ENCODE data around the gene KCNH1. TPM values are rescaled to one million over a fixed set of nuclear protein-coding genes. Genes with fewer than 3 reads are reported as not detected.

Gene KCNH1
- total RNA-seq, 2 donors from 2014 or later, result 0.21 TPM; not detected in 1

- Histone ChIP-seq H3K27me3 (replicated peaks; ENCODE audit: insufficient read depth) (no peaks in the 10 kb centered on the region), H3K4me3 (no peak overlapping the region), H3K27ac (no peak overlapping the region), H3K9me3 (peaks cover 3% of the 10 kb centered on the region), H3K4me1 (ENCODE audit: control insufficient read depth in 1 of 2, low read depth in 2 of 2) (peaks cover 0 to 10% of the 10 kb centered on the region in 2 donors), H3K36me3 (no peaks in the 10 kb centered on the region)
- no peak for TF ChIP-seq CTCF (IDR thresholded peaks at IDR 0.05)
- DNase-seq (ENCODE audit: low spot score) (no peak), ATAC-seq (ENCODE audit: insufficient number of reproducible peaks, low FRiP score, low read depth) (no peak)
Observed at GRCh38 chr1:210920258-210920657, 213.7 kb downstream of the KCNH1 start.

GRCh38 chr1:210918893-210919292 lies 215.1 kb downstream of the KCNH1 start:
- Histone ChIP-seq H3K27me3 (replicated peaks; ENCODE audit: insufficient read depth) (no peaks in the 10 kb centered on the region), H3K9me3 (no peaks in the 10 kb centered on the region), H3K4me3 (no peak overlapping the region), H3K27ac (no peak overlapping the region), H3K4me1 (ENCODE audit: control insufficient read depth in 1 of 2, low read depth in 2 of 2) (peaks cover 0 to 10% of the 10 kb centered on the region in 2 donors), H3K36me3 (no peaks in the 10 kb centered on the region)
- ATAC-seq (ENCODE audit: insufficient number of reproducible peaks, low FRiP score, low read depth) (no peak), DNase-seq (ENCODE audit: low spot score) (no peak)
- no peak for TF ChIP-seq CTCF (IDR thresholded peaks at IDR 0.05)

- ATAC-seq (ENCODE audit: insufficient number of reproducible peaks, low FRiP score, low read depth), result no peak
Observed at GRCh38 chr1:210917560-210918169, 216.3 kb downstream of the KCNH1 start.

GRCh38 chr1:210916548-210916947 lies 217.4 kb downstream of the KCNH1 start:
- no peaks in the 10 kb centered on the region for H3K36me3 ChIP-seq
- no peaks in the 10 kb centered on the region for H3K9me3 ChIP-seq
- H3K4me1 ChIP-seq (ENCODE audit: control insufficient read depth in 1 of 2, low read depth in 2 of 2), result peaks cover 0 to 10% of the 10 kb centered on the region in 2 donors
- no peaks in the 10 kb centered on the region for H3K27me3 ChIP-seq (replicated peaks; ENCODE audit: insufficient read depth)
- no peak for TF ChIP-seq CTCF (IDR thresholded peaks at IDR 0.05)
- DNase-seq (ENCODE audit: low spot score) (no peak), ATAC-seq (ENCODE audit: insufficient number of reproducible peaks, low FRiP score, low read depth) (no peak)
- no peak overlapping the region for H3K4me3 ChIP-seq
- H3K27ac ChIP-seq, result peak overlapping the region in 1 of 2 donors; percentile 25

More at GRCh38 chr1:210917560-210918169, 216.3 kb downstream of the KCNH1 start:
- Histone ChIP-seq H3K4me1 (ENCODE audit: control insufficient read depth in 1 of 2, low read depth in 2 of 2) (peaks cover 0 to 10% of the 10 kb centered on the region in 2 donors), H3K27me3 (replicated peaks; ENCODE audit: insufficient read depth) (no peaks in the 10 kb centered on the region), H3K36me3 (no peaks in the 10 kb centered on the region), H3K27ac (no peak overlapping the region), H3K4me3 (no peak overlapping the region), H3K9me3 (no peaks in the 10 kb centered on the region)
- no peak for TF ChIP-seq CTCF (IDR thresholded peaks at IDR 0.05)
- no peak for DNase-seq (ENCODE audit: low spot score)

GRCh38 chr1:210915890-210916507 lies 217.9 kb downstream of the KCNH1 start:
- H3K9me3 ChIP-seq, result no peaks in the 10 kb centered on the region
- no peak for TF ChIP-seq CTCF (IDR thresholded peaks at IDR 0.05)
- DNase-seq (ENCODE audit: low spot score) (no peak), ATAC-seq (ENCODE audit: insufficient number of reproducible peaks, low FRiP score, low read depth) (no peak)
- H3K27me3 ChIP-seq (replicated peaks; ENCODE audit: insufficient read depth), result no peaks in the 10 kb centered on the region
- no peak overlapping the region for H3K4me3 ChIP-seq
- peaks cover 0 to 10% of the 10 kb centered on the region in 2 donors for H3K4me1 ChIP-seq (ENCODE audit: control insufficient read depth in 1 of 2, low read depth in 2 of 2)
- H3K27ac ChIP-seq, result peak overlapping the region in 1 of 2 donors; percentile 25
- H3K36me3 ChIP-seq, result no peaks in the 10 kb centered on the region

Measured in thoracic aorta (tissue), 2 donors.